SU-DHL-6 (cell line): Measurements from ENCODE around the gene GPR62.

ENCODE experiments used
- H2AFZ ChIP-seq: fragments of 200-600 bp; sonication (generic); 2 replicates; pipeline ENCODE4 v1.6.1; 2014; ENCODE audit warnings: low read depth, mild to moderate bottlenecking, moderate library complexity, mixed read lengths, antibody characterized with exemption, low read length; ENCODE audit not compliant: severe bottlenecking
- H3F3A ChIP-seq: fragments of 200-600 bp; shearing (Covaris generic); 2 replicates; pipeline ENCODE4 v1.6.0; 2016; ENCODE audit warnings: antibody characterized with exemption, mild to moderate bottlenecking; ENCODE audit not compliant: insufficient read depth
- H3K27ac ChIP-seq: fragments of 200-600 bp; sonication (generic); 2 replicates; pipeline ENCODE4 v1.5.1; 2016; ENCODE audit warnings: low read depth, mild to moderate bottlenecking, low read length, moderate library complexity, mixed read lengths
- H3K27me3 ChIP-seq: fragments of 200-600 bp; sonication (generic), shearing (Covaris generic); 2 replicates; pipeline ENCODE4 v1.6.0; 2014; ENCODE audit warnings: mild to moderate bottlenecking, low read length
- H3K36me3 ChIP-seq: fragments of 200-600 bp; sonication (generic); 2 replicates; pipeline ENCODE4 v1.6.1; 2014; ENCODE audit warnings: mild to moderate bottlenecking, low read length, mixed read lengths
- H3K4me2 ChIP-seq: fragments of 300-600, 200-600 bp; shearing (Covaris generic), sonication (generic); 2 replicates; pipeline ENCODE4 v1.6.0; 2014; ENCODE audit warnings: low read length, low read depth, mild to moderate bottlenecking; ENCODE audit not compliant: poor library complexity, severe bottlenecking
- H3K4me3 ChIP-seq: fragments of 200-600 bp; sonication (generic); 2 replicates; pipeline ENCODE4 v1.5.1; 2014; ENCODE audit warnings: antibody characterized with exemption, low read length, mild to moderate bottlenecking, mixed read lengths; ENCODE audit not compliant: insufficient read depth, poor library complexity, severe bottlenecking
- H3K79me2 ChIP-seq: fragments of 200-600 bp; sonication (generic); 2 replicates; pipeline ENCODE4 v1.6.1; 2014; ENCODE audit warnings: mild to moderate bottlenecking, low read length, moderate library complexity; ENCODE audit not compliant: insufficient read depth
- H3K9ac ChIP-seq: fragments of 200-600 bp; sonication (generic); 2 replicates; pipeline ENCODE4 v1.7.0; 2014; ENCODE audit warnings: mild to moderate bottlenecking, low read length
- H3K9me2 ChIP-seq: fragments of 200-600 bp; sonication (generic); replicated peaks from 2 replicates; pipeline ENCODE4 v1.6.1; 2014; ENCODE audit warnings: low read length; ENCODE audit not compliant: insufficient read depth
- H3K9me3 ChIP-seq: fragments of 200-600 bp; sonication (generic); 2 replicates; pipeline ENCODE4 v1.6.1; 2014; ENCODE audit warnings: low read length, mixed read lengths; ENCODE audit not compliant: insufficient read depth
- H4K20me1 ChIP-seq: fragments of 200-600 bp; sonication (generic); 2 replicates; pipeline ENCODE4 v1.6.1; 2014; ENCODE audit warnings: low read depth, mild to moderate bottlenecking, antibody characterized with exemption, low read length, moderate library complexity, mixed read lengths
- EZH2phosphoT487 ChIP-seq: fragments of 200-600 bp; sonication (generic), shearing (Covaris generic); conservative IDR thresholded peaks from 2 replicates; pipeline ENCODE4 v1.6.1; 2018; ENCODE audit warnings: mild to moderate bottlenecking, antibody characterized with exemption, low read length, moderate library complexity, mixed read lengths
- TF ChIP-seq, protein P1 (sequence below): fragments of 200-600 bp; sonication (generic); IDR thresholded peaks from one replicate; pipeline ENCODE4 v1.5.1; 2017; ENCODE audit warnings: antibody characterized with exemption, mild to moderate bottlenecking, low read length, moderate library complexity; ENCODE audit not compliant: insufficient read depth, poor library complexity, severe bottlenecking

Gene GPR62

DNA sequence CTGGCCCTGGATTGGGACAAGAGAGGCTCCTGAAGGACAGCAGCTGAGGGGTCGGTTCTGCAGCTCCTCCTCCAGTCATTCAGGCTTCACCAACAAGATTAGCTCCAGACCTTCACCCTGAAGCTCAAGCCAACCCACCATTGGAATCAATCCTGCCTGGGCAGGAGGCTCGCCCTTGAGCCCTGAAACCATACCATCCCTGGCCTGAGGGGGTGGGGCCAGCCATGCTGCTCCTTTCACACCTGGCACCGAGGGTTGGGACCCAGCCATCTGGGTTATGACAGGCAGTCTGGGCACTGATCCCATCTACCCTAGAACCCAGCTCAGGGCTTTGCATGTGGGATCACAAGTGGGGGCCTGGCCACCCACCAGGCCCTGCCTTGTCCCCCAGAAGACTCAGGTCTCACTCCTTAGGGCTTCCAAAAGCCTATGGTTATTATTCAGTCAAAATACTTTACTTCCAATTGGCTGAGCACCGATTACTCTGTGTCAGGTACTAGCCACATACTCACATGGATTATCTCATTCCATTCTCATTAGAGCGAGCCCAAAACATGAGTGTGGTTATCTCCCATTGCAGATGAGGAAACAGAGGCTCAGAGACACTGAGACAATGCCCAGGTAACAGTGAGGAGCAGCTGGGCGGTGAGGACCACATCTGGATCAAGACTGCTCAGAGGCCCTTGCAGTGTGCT, 15.6 kb downstream of the GPR62 start:
- no peaks in the 10 kb centered on the region for H3K9me2 ChIP-seq
- no peaks in the 10 kb centered on the region for H3K9me3 ChIP-seq
- no peak overlapping the region for H2AFZ ChIP-seq
- no peak overlapping the region for H3K27ac ChIP-seq
- H3K27me3 ChIP-seq = no peaks in the 10 kb centered on the region
- no peaks in the 10 kb centered on the region for H4K20me1 ChIP-seq
- H3K36me3 ChIP-seq = no peaks in the 10 kb centered on the region
- H3K9ac ChIP-seq = no peak overlapping the region
- peaks cover 19% of the 10 kb centered on the region for H3F3A ChIP-seq
- peaks cover 5% of the 10 kb centered on the region; the same call in 1 of the 2 replicates for H3K79me2 ChIP-seq
- no peak overlapping the region for H3K4me3 ChIP-seq
- no peak overlapping the region for H3K4me2 ChIP-seq
- TF ChIP-seq, protein P1, sequence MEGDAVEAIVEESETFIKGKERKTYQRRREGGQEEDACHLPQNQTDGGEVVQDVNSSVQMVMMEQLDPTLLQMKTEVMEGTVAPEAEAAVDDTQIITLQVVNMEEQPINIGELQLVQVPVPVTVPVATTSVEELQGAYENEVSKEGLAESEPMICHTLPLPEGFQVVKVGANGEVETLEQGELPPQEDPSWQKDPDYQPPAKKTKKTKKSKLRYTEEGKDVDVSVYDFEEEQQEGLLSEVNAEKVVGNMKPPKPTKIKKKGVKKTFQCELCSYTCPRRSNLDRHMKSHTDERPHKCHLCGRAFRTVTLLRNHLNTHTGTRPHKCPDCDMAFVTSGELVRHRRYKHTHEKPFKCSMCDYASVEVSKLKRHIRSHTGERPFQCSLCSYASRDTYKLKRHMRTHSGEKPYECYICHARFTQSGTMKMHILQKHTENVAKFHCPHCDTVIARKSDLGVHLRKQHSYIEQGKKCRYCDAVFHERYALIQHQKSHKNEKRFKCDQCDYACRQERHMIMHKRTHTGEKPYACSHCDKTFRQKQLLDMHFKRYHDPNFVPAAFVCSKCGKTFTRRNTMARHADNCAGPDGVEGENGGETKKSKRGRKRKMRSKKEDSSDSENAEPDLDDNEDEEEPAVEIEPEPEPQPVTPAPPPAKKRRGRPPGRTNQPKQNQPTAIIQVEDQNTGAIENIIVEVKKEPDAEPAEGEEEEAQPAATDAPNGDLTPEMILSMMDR = no peak
- TF ChIP-seq EZH2phosphoT487 = no peak

DNA sequence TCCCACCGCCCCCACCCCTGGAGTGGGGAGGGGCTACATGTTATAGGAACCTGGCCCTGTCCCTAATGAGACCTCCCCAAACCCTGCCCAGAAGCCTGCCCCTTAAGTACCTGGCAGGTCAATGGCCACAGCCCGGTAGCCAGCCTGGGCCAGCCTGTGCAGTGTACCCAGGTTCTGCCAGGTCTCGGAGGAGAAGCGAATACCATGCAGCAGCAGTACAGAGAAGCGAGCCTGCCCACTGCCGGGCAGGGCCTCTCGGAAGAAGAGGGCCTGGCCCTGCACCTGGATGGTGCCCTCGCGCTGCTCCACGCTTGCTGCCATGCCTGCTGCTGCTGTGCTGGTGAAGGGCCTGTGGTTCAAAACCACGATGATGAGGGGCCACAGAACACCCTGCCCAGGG, 16.2 kb downstream of the GPR62 start:
- Histone ChIP-seq H2AFZ (no peak overlapping the region), H3K27ac (no peak overlapping the region), H3K4me3 (no peak overlapping the region), H3K9me3 (no peaks in the 10 kb centered on the region), H3K79me2 (peaks cover 5% of the 10 kb centered on the region; the same call in 1 of the 2 replicates), H3K36me3 (no peaks in the 10 kb centered on the region), H3K9me2 (no peaks in the 10 kb centered on the region), H3K9ac (no peak overlapping the region), H4K20me1 (no peaks in the 10 kb centered on the region), H3K4me2 (no peak overlapping the region), H3K27me3 (no peaks in the 10 kb centered on the region), H3F3A (peaks cover 24% of the 10 kb centered on the region)
- TF ChIP-seq, protein P1 = no peak
- no peak for TF ChIP-seq EZH2phosphoT487

DNA sequence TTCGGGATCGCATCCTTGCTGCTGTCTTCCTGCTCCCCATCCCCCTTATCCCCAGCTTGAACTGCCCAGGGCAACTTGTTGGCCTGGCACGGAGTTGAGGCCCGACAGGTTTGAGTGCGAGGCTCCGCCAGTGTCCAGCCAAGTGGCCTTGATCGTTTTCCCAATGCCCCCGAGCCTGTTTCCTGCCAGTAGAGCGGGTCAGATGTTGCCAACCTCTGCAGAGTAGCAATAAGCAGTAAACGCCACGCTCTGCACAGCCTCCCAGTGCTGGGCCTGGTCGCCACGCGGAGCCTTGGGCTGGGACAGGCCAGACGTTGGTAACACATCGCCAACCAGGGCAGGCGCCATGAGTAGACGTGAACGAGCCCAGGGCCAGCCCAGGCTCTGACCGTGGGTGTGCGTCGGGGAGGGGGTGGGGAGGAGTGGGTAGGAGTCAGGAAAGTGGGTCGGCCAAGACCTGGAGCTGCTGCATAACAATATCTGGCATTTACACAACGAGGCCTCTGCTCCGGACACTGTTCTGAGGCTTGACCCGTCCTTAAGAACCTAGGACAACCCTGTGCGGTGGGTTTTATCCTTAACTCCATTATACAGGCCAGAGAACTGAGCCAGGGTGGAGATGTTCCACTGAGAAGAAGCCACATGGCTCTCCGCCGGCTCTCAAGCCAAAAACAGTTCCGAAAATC, 19.2 kb downstream of the GPR62 start:
- Histone ChIP-seq H3K9me3 (no peaks in the 10 kb centered on the region), H2AFZ (peak overlapping the region; percentile 48), H3K27ac (peak overlapping the region; percentile 70), H3K4me3 (peak overlapping the region; percentile 71), H3K9me2 (no peaks in the 10 kb centered on the region), H3K27me3 (no peaks in the 10 kb centered on the region), H4K20me1 (no peaks in the 10 kb centered on the region), H3K9ac (peak overlapping the region; percentile 79), H3F3A (peaks cover 25% of the 10 kb centered on the region), H3K4me2 (peak overlapping the region; percentile 72), H3K79me2 (peaks cover 5% of the 10 kb centered on the region; the same call in 1 of the 2 replicates), H3K36me3 (no peaks in the 10 kb centered on the region)
- TF ChIP-seq, protein P1 = no peak
- TF ChIP-seq EZH2phosphoT487 = no peak
